Kidney (tissue), 14 donors: Measurements from ENCODE around the gene LMNTD2. TPM values are rescaled to one million over a fixed set of nuclear protein-coding genes. Genes with fewer than 3 reads are reported as not detected.

Experiments
- DNase-seq, 5 donors: peaks; one replicate each; pipeline ENCODE4 v3.0.0-alpha.2; 2013 to 2020
- FAIRE-seq: peaks from 2 replicates; lab custom pipeline; 2012; peaks lifted over from hg19 to GRCh38; lab: Jason Lieb, UNC
- H3K27ac ChIP-seq, 2 donors: one replicate each; pipeline ENCODE4 v1.7.0; 2013; ENCODE audit warnings: low read depth in 2 of 2, low read length in 2 of 2, inconsistent platforms in 1 of 2
- H3K27me3 ChIP-seq: one replicate; pipeline ENCODE4 v1.7.1; 2013; ENCODE audit warnings: low read length, inconsistent platforms; ENCODE audit not compliant: control insufficient read depth, insufficient read depth
- H3K36me3 ChIP-seq, 3 donors: one replicate each; pipeline versions ENCODE4 v1.7.0 to v1.7.1; 2013; ENCODE audit warnings: low read length in 3 of 3, control low read depth in 1 of 3, inconsistent platforms in 1 of 3; ENCODE audit not compliant: insufficient read depth in 3 of 3, control insufficient read depth in 2 of 3
- H3K4me1 ChIP-seq, 3 donors: one replicate each; pipeline versions ENCODE4 v1.7.0 to v1.7.1; 2013; ENCODE audit warnings: low read length in 3 of 3, inconsistent platforms in 1 of 3, low read depth in 1 of 3; ENCODE audit not compliant: control insufficient read depth in 2 of 3, insufficient read depth in 2 of 3
- H3K4me3 ChIP-seq, 3 donors: one replicate each; pipeline versions ENCODE4 v1.7.0 to v1.8.1; 2013; ENCODE audit warnings: low read length in 3 of 3, control low read depth in 1 of 3, inconsistent platforms in 1 of 3
- H3K9ac ChIP-seq, 3 donors: one replicate each; pipeline versions ENCODE4 v1.7.0 to v1.7.1; 2013; ENCODE audit warnings: low read length in 3 of 3, control low read depth in 1 of 3, inconsistent platforms in 1 of 3
- H3K9me3 ChIP-seq, 3 donors: one replicate each; pipeline versions ENCODE4 v1.7.0 to v1.7.1; 2013; ENCODE audit warnings: low read length in 3 of 3, control low read depth in 1 of 3, inconsistent platforms in 1 of 3; ENCODE audit not compliant: control insufficient read depth in 2 of 3, insufficient read depth in 1 of 3
- CTCF ChIP-seq: IDR thresholded peaks from 3 replicates; pipeline ENCODE4 v1.5.1; 2012; ENCODE audit warnings: mild to moderate bottlenecking, moderate library complexity, borderline replicate concordance; ENCODE audit not compliant: insufficient read depth; ENCODE audit errors: extremely low read depth
- intact Hi-C: fragments of 100-400 bp; cut with DNase I; formaldehyde crosslinking; loops from one replicate; pipeline ENCODE4 v1.11.1; 2022
- microRNA-seq: library from miRNA; unstranded; fragments of <30 nt; microRNA quantifications from one replicate; pipeline ENCODE4 v1.2.0, GENCODE V29; 2020
- polyA plus RNA-seq: library from polyadenylated mRNA; stranded (reverse); fragments of 350-450 nt; fragmentation: Illumina TruSeq; extraction: RNeasy Lipid Tissue Mini Kit (QIAGEN cat#74804); gene quantifications from one replicate; pipeline ENCODE4 v1.2.3, GENCODE V29; 2014; ENCODE audit warnings: low read depth, low replicate concordance; ENCODE audit not compliant: insufficient read depth
- total RNA-seq: library from RNA; stranded (reverse); fragmentation: NEBNext Ultra II Directional; extraction: Animal tissue kit (Norgen Biotek cat#: 25700); gene quantifications from one replicate; pipeline ENCODE4 v1.2.1, GENCODE V29; 2021
- donor health status: control.
- donor health status: control.
- donor health status: control.
- donor health status: control.
- donor health status: control.
- donor health status: DM: yes; HTN: yes; CAD: no.
- donor health status: Normal renal cell carcinoma (clear cell type).

LMNTD2 gene
- total and polyA plus RNA-seq, 2 donors from 2014 or later: 6.2 to 8.0 TPM

- Histone ChIP-seq H3K9me3 (no peaks in the 10 kb centered on the region), H3K4me1 (peaks cover 2 to 15% (median 9%) of the 10 kb centered on the region in 3 donors), H3K9ac (peak overlapping the region in 1 of 3 donors; percentile 35), H3K36me3 (peaks cover 2 to 10% (median 4%) of the 10 kb centered on the region in 3 donors), H3K4me3 (peak overlapping the region in 2 of 3 donors; percentile 26 to 95), H3K27me3 (no peaks in the 10 kb centered on the region), H3K27ac (no peak overlapping the region)
- no peak for TF ChIP-seq CTCF
- FAIRE-seq: no peak
- intact Hi-C loops: no loop called here
- DNase-seq: no peak
Observed at GRCh38 chr11:504994-505344, 55.6 kb downstream of the LMNTD2 start.

Small RNA genes lying within 50 kb of the gene (microRNA-seq; reads per million reads assigned to microRNA genes)
- gene MIR210: 118 reads per million, percentile 54 among the genes with 10 or more reads in this experiment

Other genes starting within 250 kb of the LMNTD2 start
- gene IFITM1, start 246.7 kb downstream of the LMNTD2 start, total RNA-seq: 440 TPM
- 248 TPM for gene IFITM1, start 246.7 kb downstream of the LMNTD2 start, polyA plus RNA-seq
- gene IFITM3, start 239.9 kb downstream of the LMNTD2 start, total RNA-seq: 1,286 TPM
- gene IFITM3, start 239.9 kb downstream of the LMNTD2 start, polyA plus RNA-seq: 1,281 TPM
- 1.4 TPM for gene B4GALNT4, start 191.2 kb downstream of the LMNTD2 start, total RNA-seq
- gene B4GALNT4, start 191.2 kb downstream of the LMNTD2 start, polyA plus RNA-seq: 0.82 TPM
- 3.6 TPM for gene PKP3, start 166.5 kb downstream of the LMNTD2 start, total RNA-seq
- 1.9 TPM for gene PKP3, start 166.5 kb downstream of the LMNTD2 start, polyA plus RNA-seq
- 89.1 TPM for gene SIGIRR, start 145.7 kb downstream of the LMNTD2 start, total RNA-seq
- gene SIGIRR, start 145.7 kb downstream of the LMNTD2 start, polyA plus RNA-seq: 181 TPM
- gene ANO9, start 118.7 kb downstream of the LMNTD2 start, total RNA-seq: 21.8 TPM
- gene ANO9, start 118.7 kb downstream of the LMNTD2 start, polyA plus RNA-seq: 11.3 TPM
- 28.5 TPM for gene PTDSS2, start 110.5 kb downstream of the LMNTD2 start, total RNA-seq
- gene PTDSS2, start 110.5 kb downstream of the LMNTD2 start, polyA plus RNA-seq: 37.7 TPM
- 191 TPM for gene RNH1, start 53.5 kb downstream of the LMNTD2 start, total RNA-seq
- gene RNH1, start 53.5 kb downstream of the LMNTD2 start, polyA plus RNA-seq: 171 TPM
- 66.1 TPM for gene HRAS, start 25.2 kb downstream of the LMNTD2 start, total RNA-seq
- gene HRAS, start 25.2 kb downstream of the LMNTD2 start, polyA plus RNA-seq: 100 TPM
- 7.7 TPM for gene LRRC56, start 23.2 kb downstream of the LMNTD2 start, total RNA-seq
- 1.2 TPM for gene LRRC56, start 23.2 kb downstream of the LMNTD2 start, polyA plus RNA-seq
- 106 TPM for gene RASSF7, start 232 bp upstream of the LMNTD2 start, total RNA-seq
- gene RASSF7, start 232 bp upstream of the LMNTD2 start, polyA plus RNA-seq: 108 TPM
- 30.9 TPM for gene PHRF1, start 15.7 kb upstream of the LMNTD2 start, total RNA-seq
- 7.5 TPM for gene PHRF1, start 15.7 kb upstream of the LMNTD2 start, polyA plus RNA-seq
- gene IRF7, start 55.2 kb upstream of the LMNTD2 start, total RNA-seq: 36.7 TPM
- 21.5 TPM for gene IRF7, start 55.2 kb upstream of the LMNTD2 start, polyA plus RNA-seq
- 7.0 TPM for gene CDHR5, start 64.2 kb upstream of the LMNTD2 start, total RNA-seq
- gene CDHR5, start 64.2 kb upstream of the LMNTD2 start, polyA plus RNA-seq: 45.6 TPM
- not detected for gene SCT, start 66.4 kb upstream of the LMNTD2 start, total RNA-seq
- not detected for gene SCT, start 66.4 kb upstream of the LMNTD2 start, polyA plus RNA-seq
- 1.1 TPM for gene DRD4, start 76.5 kb upstream of the LMNTD2 start, total RNA-seq
- gene DRD4, start 76.5 kb upstream of the LMNTD2 start, polyA plus RNA-seq: 0.47 TPM
- 54.5 TPM for gene DEAF1, start 134.5 kb upstream of the LMNTD2 start, total RNA-seq
- 30.2 TPM for gene DEAF1, start 134.5 kb upstream of the LMNTD2 start, polyA plus RNA-seq
- 38.6 TPM for gene TMEM80, start 135.1 kb upstream of the LMNTD2 start, total RNA-seq
- gene TMEM80, start 135.1 kb upstream of the LMNTD2 start, polyA plus RNA-seq: 36.2 TPM
- gene EPS8L2, start 145.5 kb upstream of the LMNTD2 start, total RNA-seq: 287 TPM
- gene EPS8L2, start 145.5 kb upstream of the LMNTD2 start, polyA plus RNA-seq: 199 TPM
- gene TALDO1, start 186.7 kb upstream of the LMNTD2 start, total RNA-seq: 175 TPM
- gene TALDO1, start 186.7 kb upstream of the LMNTD2 start, polyA plus RNA-seq: 312 TPM
- gene GATD1, start 216.7 kb upstream of the LMNTD2 start, total RNA-seq: 66.2 TPM
- gene GATD1, start 216.7 kb upstream of the LMNTD2 start, polyA plus RNA-seq: 38.3 TPM
- 0.16 TPM for gene CEND1, start 229.4 kb upstream of the LMNTD2 start, total RNA-seq
- 3.6 TPM for gene CEND1, start 229.4 kb upstream of the LMNTD2 start, polyA plus RNA-seq
- 17.8 TPM for gene SLC25A22, start 237.5 kb upstream of the LMNTD2 start, total RNA-seq
- 14.3 TPM for gene SLC25A22, start 237.5 kb upstream of the LMNTD2 start, polyA plus RNA-seq
- 16.5 TPM for gene PIDD1, start 244.5 kb upstream of the LMNTD2 start, total RNA-seq
- gene PIDD1, start 244.5 kb upstream of the LMNTD2 start, polyA plus RNA-seq: 9.1 TPM
- 1,544 TPM for gene RPLP2, start 249.2 kb upstream of the LMNTD2 start, total RNA-seq
- 1,997 TPM for gene RPLP2, start 249.2 kb upstream of the LMNTD2 start, polyA plus RNA-seq